ENCODE measurements around the gene CALML6.

GRCh38 chr1:1959459-1959839, 44.4 kb downstream of the CALML6 start:
- TF ChIP-seq EZH2 (IDR thresholded peaks at IDR 0.05; ENCODE audit: borderline replicate concordance, insufficient read depth, low read length, poor library complexity, severe bottlenecking) = no peak
- no peak for TF ChIP-seq CTCF (IDR thresholded peaks at IDR 0.05; ENCODE audit: poor library complexity, severe bottlenecking)
- no peak for TF ChIP-seq POLR2AphosphoS5 (IDR thresholded peaks at IDR 0.05)
- TF ChIP-seq EP300 (conservative IDR thresholded peaks at IDR 0.05; ENCODE audit: poor library complexity, severe bottlenecking) = no peak
- no peak for TF ChIP-seq REST (IDR thresholded peaks at IDR 0.05; ENCODE audit: borderline replicate concordance)
- TF ChIP-seq MXI1 (conservative IDR thresholded peaks at IDR 0.05; ENCODE audit: poor library complexity, severe bottlenecking) = no peak
- TF ChIP-seq TAF1 (IDR thresholded peaks at IDR 0.05; ENCODE audit: low read depth) = no peak
- TF ChIP-seq RAD21 (conservative IDR thresholded peaks at IDR 0.05) = no peak
- TF ChIP-seq SMC3 (conservative IDR thresholded peaks at IDR 0.05; ENCODE audit: poor library complexity) = no peak
